Astrocyte (in vitro differentiated cells and primary cell): ENCODE results near the gene ESPL1. TPM values are rescaled to one million over a fixed set of nuclear protein-coding genes. Genes with fewer than 3 reads are reported as not detected.

Source experiments
- DNase-seq: peaks from one replicate; pipeline ENCODE4 v3.0.0-alpha.2; 2010; ENCODE audit warnings: low read depth
- FAIRE-seq: peaks from 2 replicates; lab custom pipeline; 2011; peaks lifted over from hg19 to GRCh38; lab: Jason Lieb, UNC
- H2AFZ ChIP-seq: 2 replicates; pipeline ENCODE4 v1.6.0; 2012; ENCODE audit warnings: low read depth, low read length, inconsistent platforms
- H3K27ac ChIP-seq: 2 replicates; pipeline ENCODE4 v1.5.1; 2011; ENCODE audit warnings: low read depth, low read length, inconsistent platforms
- H3K27me3 ChIP-seq: 2 replicates; pipeline ENCODE4 v1.6.0; 2011; ENCODE audit warnings: low read length, inconsistent platforms; ENCODE audit not compliant: insufficient read depth
- H3K36me3 ChIP-seq: 2 replicates; pipeline ENCODE4 v1.5.1; 2011; ENCODE audit warnings: low read length, inconsistent platforms; ENCODE audit not compliant: insufficient read depth
- H3K4me1 ChIP-seq: 2 replicates; pipeline ENCODE4 v1.5.1; 2011; ENCODE audit warnings: low read length, inconsistent platforms; ENCODE audit not compliant: insufficient read depth
- H3K4me2 ChIP-seq: 2 replicates; pipeline ENCODE4 v1.6.0; 2012; ENCODE audit warnings: low read length, inconsistent platforms
- H3K4me3 ChIP-seq: 2 replicates; pipeline ENCODE4 v1.5.1; 2011; ENCODE audit warnings: low read depth, mild to moderate bottlenecking, low read length, inconsistent platforms; ENCODE audit not compliant: insufficient read depth
- H3K79me2 ChIP-seq: 2 replicates; pipeline ENCODE4 v1.6.0; 2012; ENCODE audit warnings: mild to moderate bottlenecking, low read length, inconsistent platforms; ENCODE audit not compliant: insufficient read depth
- H3K9ac ChIP-seq: 2 replicates; pipeline ENCODE4 v1.6.0; 2012; ENCODE audit warnings: mild to moderate bottlenecking, low read length, inconsistent platforms
- H3K9me3 ChIP-seq: 2 replicates; pipeline ENCODE4 v1.5.1; 2012; ENCODE audit warnings: low read depth, mild to moderate bottlenecking, low read length, inconsistent platforms; ENCODE audit not compliant: insufficient read depth
- H4K20me1 ChIP-seq: 2 replicates; pipeline ENCODE4 v1.6.0; 2012; ENCODE audit warnings: low read length, inconsistent platforms; ENCODE audit not compliant: insufficient read depth
- H3K27ac Mint-ChIP-seq: one replicate; pipeline ENCODE4 v1.8.0; 2021; ENCODE audit warnings: mild to moderate bottlenecking, mixed read lengths; ENCODE audit not compliant: unreplicated experiment
- H3K27me3 Mint-ChIP-seq: one replicate; pipeline ENCODE4 v1.8.0; 2021; ENCODE audit warnings: low read depth, mixed read lengths; ENCODE audit not compliant: unreplicated experiment
- H3K36me3 Mint-ChIP-seq: one replicate; pipeline ENCODE4 v1.8.0; 2021; ENCODE audit warnings: low read depth, mixed read lengths; ENCODE audit not compliant: unreplicated experiment
- H3K4me1 Mint-ChIP-seq: one replicate; pipeline ENCODE4 v1.8.0; 2021; ENCODE audit warnings: low read depth, mixed read lengths; ENCODE audit not compliant: unreplicated experiment
- H3K4me3 Mint-ChIP-seq: one replicate; pipeline ENCODE4 v1.8.0; 2021; ENCODE audit warnings: mild to moderate bottlenecking, moderate library complexity, mixed read lengths; ENCODE audit not compliant: unreplicated experiment
- H3K9me3 Mint-ChIP-seq: one replicate; pipeline ENCODE4 v1.8.0; 2021; ENCODE audit warnings: mild to moderate bottlenecking, mixed read lengths; ENCODE audit not compliant: unreplicated experiment
- EZH2 ChIP-seq: IDR thresholded peaks from 2 replicates; pipeline ENCODE4 v1.6.1; 2012; ENCODE audit warnings: mild to moderate bottlenecking, low read length, inconsistent platforms; ENCODE audit not compliant: insufficient read depth
- total RNA-seq: library from RNA; stranded (reverse); gene quantifications from 2 replicates; pipeline ENCODE4 v1.2.1, GENCODE V29; 2021
- TF ChIP-seq, protein P1 (sequence below): IDR thresholded peaks from 2 replicates; pipeline ENCODE4 v1.5.1; 2011; ENCODE audit warnings: low read depth, mild to moderate bottlenecking, inconsistent platforms, low read length, moderate library complexity; ENCODE audit not compliant: insufficient read depth

ESPL1 gene
- total RNA-seq, 1 donor from 2014 or later: 2.0 TPM

DNA sequence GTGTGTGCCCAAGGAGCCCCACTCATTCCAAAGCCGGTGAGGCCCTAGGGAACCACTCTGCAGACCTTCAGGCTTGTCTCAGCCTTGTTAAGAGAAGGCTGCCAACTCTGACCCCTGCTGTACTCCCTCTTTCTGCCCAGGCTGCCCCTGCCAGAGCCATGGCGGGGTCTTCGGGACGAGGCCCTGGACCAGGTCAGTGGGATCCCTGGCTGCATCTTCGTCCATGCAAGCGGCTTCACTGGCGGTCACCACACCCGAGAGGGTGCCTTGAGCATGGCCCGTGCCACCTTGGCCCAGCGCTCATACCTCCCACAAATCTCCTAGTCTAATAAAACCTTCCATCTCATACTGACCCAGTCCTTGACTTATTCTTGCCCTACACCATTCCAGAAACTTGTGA, 38.7 kb downstream of the ESPL1 start:
- FAIRE-seq (no peak), DNase-seq (no peak)
- Histone ChIP-seq H3K27me3 (no peaks in the 10 kb centered on the region), H3K27ac (no peak overlapping the region), H3K36me3 (peaks cover 32% of the 10 kb centered on the region), H2AFZ (no peak overlapping the region), H3K79me2 (peaks cover 24% of the 10 kb centered on the region), H3K4me3 (no peak overlapping the region), H3K4me2 (no peak overlapping the region), H3K9ac (no peak overlapping the region), H3K4me1 (no peaks in the 10 kb centered on the region), H4K20me1 (peaks cover 20% of the 10 kb centered on the region), H3K9me3 (no peaks in the 10 kb centered on the region)
- Mint-ChIP-seq H3K36me3 (peaks cover 20% of the 10 kb centered on the region), H3K4me3 (no peak overlapping the region), H3K4me1 (peaks cover 4% of the 10 kb centered on the region), H3K27ac (peak overlapping the region; percentile 1), H3K27me3 (no peaks in the 10 kb centered on the region), H3K9me3 (no peaks in the 10 kb centered on the region)
- TF ChIP-seq, protein P1, sequence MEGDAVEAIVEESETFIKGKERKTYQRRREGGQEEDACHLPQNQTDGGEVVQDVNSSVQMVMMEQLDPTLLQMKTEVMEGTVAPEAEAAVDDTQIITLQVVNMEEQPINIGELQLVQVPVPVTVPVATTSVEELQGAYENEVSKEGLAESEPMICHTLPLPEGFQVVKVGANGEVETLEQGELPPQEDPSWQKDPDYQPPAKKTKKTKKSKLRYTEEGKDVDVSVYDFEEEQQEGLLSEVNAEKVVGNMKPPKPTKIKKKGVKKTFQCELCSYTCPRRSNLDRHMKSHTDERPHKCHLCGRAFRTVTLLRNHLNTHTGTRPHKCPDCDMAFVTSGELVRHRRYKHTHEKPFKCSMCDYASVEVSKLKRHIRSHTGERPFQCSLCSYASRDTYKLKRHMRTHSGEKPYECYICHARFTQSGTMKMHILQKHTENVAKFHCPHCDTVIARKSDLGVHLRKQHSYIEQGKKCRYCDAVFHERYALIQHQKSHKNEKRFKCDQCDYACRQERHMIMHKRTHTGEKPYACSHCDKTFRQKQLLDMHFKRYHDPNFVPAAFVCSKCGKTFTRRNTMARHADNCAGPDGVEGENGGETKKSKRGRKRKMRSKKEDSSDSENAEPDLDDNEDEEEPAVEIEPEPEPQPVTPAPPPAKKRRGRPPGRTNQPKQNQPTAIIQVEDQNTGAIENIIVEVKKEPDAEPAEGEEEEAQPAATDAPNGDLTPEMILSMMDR: no peak
- no peak for TF ChIP-seq EZH2

DNA sequence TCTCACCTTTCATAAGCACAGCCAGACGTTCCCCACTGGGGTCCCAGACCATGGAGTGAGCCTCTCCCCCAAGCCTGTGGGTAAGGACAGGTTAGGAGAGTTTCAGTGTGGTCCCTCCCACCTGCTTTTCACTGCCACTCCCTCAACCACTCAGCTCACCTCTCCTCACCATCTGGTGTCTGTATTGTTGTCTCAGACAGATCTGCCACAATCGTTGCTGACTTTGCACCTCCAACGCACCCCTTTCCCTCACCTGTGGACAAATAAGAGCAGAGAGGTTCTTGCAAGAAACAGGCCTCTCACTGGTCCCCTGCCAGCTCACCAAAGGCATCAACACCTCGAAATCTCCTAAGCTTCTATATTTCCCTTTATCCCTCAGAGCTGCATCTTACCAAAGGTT, 40.2 kb downstream of the ESPL1 start:
- Mint-ChIP-seq H3K4me3 (no peak overlapping the region), H3K36me3 (peaks cover 16% of the 10 kb centered on the region), H3K27me3 (no peaks in the 10 kb centered on the region), H3K9me3 (no peaks in the 10 kb centered on the region), H3K27ac (peak overlapping the region; percentile 56), H3K4me1 (no peaks in the 10 kb centered on the region)
- H4K20me1 ChIP-seq: peaks cover 10% of the 10 kb centered on the region
- H2AFZ ChIP-seq: no peak overlapping the region
- H3K27ac ChIP-seq: no peak overlapping the region
- no peaks in the 10 kb centered on the region for H3K4me1 ChIP-seq
- H3K4me2 ChIP-seq: no peak overlapping the region
- H3K9me3 ChIP-seq: no peaks in the 10 kb centered on the region
- no peaks in the 10 kb centered on the region for H3K27me3 ChIP-seq
- TF ChIP-seq, protein P1: no peak
- no peak for TF ChIP-seq EZH2
- FAIRE-seq (no peak), DNase-seq (no peak)
- peaks cover 9% of the 10 kb centered on the region for H3K79me2 ChIP-seq
- no peak overlapping the region for H3K9ac ChIP-seq
- peaks cover 24% of the 10 kb centered on the region for H3K36me3 ChIP-seq
- H3K4me3 ChIP-seq: no peak overlapping the region

DNA sequence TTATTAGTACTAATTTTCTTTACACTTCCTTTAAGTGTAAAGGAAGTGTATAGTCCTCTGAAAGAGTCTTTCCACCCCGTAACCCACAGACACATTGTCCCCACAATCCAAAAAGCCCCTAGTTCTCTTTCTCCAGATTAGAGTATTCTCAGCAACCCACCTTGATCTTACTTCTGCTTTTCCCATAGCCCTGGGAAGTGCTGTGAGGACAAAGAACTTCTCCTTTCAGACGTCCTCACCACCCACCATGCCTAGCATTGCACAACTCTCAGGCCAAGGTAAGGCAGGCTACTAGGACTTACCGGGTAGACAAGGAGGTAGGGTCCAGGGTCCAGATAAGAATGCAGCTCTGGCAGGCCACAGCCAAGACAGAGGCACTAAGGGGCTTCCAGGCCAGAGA, 45.9 kb downstream of the ESPL1 start:
- H3K36me3 ChIP-seq: peaks cover 19% of the 10 kb centered on the region

More for the DNA sequence above, 45.9 kb downstream of the ESPL1 start:
- Histone ChIP-seq H3K27me3 (no peaks in the 10 kb centered on the region), H3K9me3 (no peaks in the 10 kb centered on the region), H3K79me2 (no peaks in the 10 kb centered on the region), H2AFZ (no peak overlapping the region), H3K4me1 (no peaks in the 10 kb centered on the region), H3K4me3 (no peak overlapping the region), H3K27ac (no peak overlapping the region), H3K4me2 (no peak overlapping the region), H4K20me1 (no peaks in the 10 kb centered on the region), H3K9ac (no peak overlapping the region)
- Mint-ChIP-seq H3K27me3 (no peaks in the 10 kb centered on the region), H3K4me3 (no peak overlapping the region), H3K4me1 (no peaks in the 10 kb centered on the region), H3K9me3 (no peaks in the 10 kb centered on the region), H3K27ac (no peak overlapping the region), H3K36me3 (peaks cover 14% of the 10 kb centered on the region)
- no peak for TF ChIP-seq EZH2
- TF ChIP-seq, protein P1: no peak
- FAIRE-seq: no peak
- no peak for DNase-seq
